ENCODE data around the gene ADIPOR2.

ADIPOR2 gene

DNA sequence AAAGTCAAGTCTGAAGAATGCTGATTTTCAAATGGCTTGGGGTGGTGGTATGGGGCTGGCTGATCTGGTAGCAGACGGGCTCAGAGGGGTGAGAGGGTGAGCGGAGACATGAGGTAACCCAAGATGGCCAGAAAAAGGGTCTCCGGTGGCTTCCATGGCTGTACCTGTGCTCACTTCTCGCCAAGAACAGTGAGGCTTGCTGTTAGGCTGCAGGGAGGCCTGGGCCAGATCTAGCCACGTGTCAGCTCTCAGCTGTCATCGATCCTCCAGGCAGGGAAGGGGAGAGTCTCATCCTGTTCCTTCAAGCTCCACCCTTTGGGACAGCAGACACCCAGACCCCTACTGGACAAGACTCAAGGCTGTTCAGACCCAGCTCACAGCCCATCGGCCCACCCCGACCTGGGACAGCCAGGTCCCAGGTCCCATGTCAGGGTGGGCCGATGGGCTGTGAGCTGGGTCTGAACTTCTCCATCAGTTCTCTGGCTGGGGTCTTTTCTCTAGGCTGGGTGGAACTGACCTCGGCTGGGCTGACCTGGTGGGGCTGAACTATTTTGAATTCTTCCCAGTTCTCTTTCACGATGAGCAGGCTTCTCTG lies 138.5 kb downstream of the ADIPOR2 start:
- DNase-seq (ENCODE audit: low read depth in 2 of 2): no peak

DNA sequence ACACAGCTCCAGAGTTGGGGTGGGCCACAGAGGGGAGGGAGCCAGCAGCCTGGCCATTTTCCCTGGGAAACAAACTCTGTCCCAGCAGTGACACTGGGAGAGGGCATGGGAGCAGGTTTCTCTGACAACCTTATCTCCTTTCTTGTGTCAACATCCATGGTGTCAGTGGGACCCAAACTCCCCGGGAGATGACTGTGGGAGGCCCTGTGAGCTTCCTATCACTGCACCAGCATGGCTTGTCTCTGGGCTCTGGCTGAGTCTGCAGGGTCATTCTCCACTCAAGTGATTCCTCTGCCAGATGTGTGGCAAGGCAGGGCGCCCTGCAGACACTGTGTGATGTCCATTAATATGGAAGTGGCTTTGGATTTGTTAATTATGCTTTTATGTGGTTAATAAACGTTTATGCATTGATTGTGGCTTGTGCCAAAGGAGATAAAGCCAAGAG lies 139.6 kb downstream of the ADIPOR2 start:
- DNase-seq (ENCODE audit: low read depth in 2 of 2): no peak

- DNase-seq (ENCODE audit: low read depth in 2 of 2): no peak
These were observed 140.4 kb downstream of the ADIPOR2 start for GRCh38 chr12:1830981-1831963.

GRCh38 chr12:1832801-1833595 lies 142.1 kb downstream of the ADIPOR2 start:
- DNase-seq (ENCODE audit: low read depth in 2 of 2): no peak

DNA sequence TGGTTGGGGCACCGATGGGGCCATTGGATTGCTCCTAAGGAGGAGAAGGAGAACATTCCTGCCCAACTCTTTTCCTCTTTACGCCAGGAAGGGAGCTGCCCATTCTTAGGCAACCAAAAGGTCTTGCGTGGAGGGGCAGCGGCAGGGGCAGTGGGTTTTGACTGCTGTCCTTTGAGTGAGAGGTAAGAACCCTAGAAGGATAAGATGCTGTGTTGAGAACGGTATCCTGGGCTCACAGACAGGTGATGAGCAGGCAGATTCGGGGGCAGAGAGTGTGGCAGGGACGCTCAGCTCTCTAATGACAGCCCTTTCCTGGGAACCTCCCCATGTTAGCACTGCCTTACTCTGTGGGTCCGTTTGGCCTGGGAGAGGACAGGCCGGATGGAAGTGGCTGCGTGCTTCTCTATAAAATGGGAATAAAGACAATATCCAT lies 142.7 kb downstream of the ADIPOR2 start:
- no peak for DNase-seq (ENCODE audit: low read depth in 2 of 2)

DNA sequence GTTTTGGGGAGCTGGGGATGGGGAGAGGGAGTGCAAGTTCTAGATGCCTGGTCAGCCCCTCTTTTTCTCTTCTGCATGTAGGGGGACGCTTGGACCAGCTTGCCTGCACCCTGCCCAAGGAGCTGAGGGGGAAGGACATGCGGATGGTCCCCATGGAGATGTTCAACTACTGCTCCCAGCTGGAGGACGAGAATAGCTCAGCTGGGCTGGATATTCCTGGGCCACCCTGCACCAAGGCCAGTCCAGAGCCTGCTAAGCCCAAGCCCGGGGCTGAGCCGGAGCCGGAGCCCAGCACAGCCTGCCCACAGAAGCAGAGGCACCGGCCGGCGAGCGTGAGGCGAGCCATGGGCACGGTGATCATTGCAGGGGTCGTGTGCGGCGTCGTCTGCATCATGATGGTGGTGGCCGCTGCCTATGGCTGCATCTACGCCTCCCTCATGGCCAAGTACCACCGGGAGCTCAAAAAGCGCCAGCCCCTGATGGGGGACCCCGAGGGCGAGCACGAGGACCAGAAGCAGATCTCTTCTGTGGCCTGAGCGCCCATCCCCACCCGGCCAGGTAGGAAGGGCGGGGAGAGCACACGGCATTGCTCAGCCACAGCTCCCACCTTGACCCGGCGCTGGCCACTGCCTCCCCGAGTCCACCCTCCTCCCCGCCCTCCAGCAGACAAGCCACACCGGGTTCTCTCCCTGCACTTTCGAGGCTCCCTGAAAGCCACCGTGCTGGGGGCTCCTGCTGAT lies 143.5 kb downstream of the ADIPOR2 start:
- DNase-seq (ENCODE audit: low read depth in 2 of 2): no peak

DNA sequence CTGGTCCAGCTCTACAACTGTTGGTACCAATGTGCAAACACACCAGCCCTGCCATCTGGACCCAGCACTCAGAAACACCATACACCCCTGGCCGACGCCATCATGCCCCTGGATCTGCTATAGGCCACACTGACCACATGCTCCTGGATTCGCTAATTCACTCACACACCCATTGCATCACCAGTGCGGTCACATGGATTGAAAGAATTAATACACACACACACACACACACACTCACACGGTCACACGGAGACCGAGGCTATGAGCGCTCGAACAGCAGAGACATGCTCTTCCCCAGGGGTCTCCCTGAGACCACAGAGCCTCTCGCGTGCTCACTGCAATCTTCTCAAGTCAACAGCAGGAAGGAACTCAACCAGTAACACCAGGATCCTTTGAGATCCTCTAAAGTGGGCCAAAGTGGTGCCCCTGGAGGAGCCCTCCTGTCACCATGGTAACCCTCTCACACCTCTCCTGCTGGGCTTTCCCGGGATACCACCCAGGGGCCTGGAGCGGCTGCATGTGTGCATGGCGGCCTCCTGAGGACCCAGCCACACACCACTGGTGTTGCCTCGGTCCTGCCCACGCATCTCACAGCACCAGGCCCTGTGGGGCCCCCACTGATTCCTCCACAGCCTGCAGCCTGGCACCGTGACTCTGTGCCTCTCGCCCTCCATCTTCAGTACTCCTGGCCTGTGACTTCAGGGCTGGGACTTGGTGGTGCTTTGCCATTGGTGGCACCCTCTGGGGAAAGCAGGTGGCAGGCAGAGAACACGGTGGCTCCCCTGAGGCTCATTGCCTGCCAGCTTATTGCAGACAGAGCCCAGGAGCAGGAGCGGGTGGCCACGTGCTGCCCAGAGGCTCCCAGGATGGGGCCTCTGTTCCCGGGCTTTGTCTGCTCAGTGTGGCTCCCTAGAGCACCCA lies 144.6 kb downstream of the ADIPOR2 start:
- no peak for DNase-seq (ENCODE audit: low read depth in 2 of 2)

GRCh38 chr12:1836241-1836803 lies 145.5 kb downstream of the ADIPOR2 start:
- DNase-seq (ENCODE audit: low read depth in 2 of 2): no peak

DNA sequence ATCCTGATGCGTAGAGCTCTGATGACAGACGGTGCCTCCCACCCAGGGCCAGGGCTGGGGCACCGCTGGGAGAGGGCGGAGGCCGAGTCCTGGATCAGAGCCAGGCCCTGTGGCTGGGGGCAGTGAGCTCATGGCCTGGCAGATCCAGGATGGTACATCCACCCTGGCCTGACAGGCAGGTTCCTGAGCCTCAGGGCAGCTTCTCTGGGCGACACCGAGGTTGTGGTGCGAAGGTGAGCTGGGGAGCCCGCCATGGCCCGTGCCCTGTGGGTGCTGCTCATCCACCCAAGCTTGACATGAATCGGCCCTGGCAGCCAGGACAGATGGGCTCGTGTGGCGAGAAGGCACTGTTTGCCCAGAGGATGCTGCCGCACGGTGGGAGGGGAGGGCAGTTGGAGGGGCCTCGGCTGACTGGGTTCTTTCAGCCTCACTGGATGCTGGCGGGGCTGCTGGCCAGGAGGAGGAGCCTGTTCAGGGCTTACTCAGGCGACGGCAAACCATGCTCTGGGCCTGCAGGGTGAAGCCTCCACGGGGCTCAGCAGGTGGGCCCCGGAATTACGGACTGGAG lies 146.1 kb downstream of the ADIPOR2 start:
- DNase-seq (ENCODE audit: low read depth in 2 of 2): no peak

DNA sequence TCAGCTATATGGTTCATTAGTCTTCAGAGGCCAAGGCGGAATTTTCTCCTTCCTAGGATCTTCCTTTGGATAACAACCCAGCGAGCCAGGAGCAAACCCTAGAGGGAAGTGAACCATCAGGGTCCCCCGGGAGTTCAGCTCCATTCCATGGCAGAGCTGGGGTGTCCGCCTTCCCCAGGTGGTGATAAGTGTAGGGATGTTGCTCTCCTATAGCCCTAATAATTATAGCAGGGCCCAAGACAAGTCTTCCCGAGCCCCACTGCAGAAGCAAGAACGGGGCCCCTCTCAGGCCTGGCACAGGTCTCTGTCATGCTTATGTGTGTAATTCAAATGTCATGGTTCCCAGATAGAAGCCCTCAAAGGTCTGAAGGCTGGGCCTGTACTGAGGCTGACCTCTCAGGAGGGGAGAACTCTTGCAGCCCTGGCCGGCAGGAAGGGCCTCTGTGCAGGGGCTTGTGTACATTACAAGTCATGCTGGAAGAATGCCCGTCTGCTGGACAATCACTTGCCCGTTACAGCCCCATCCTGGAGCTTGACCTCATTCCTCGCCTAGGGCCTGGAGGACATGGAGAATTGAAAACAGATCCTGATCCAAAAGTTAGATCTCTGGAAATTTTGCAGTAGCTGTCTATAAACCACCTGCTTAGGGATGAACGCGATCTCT lies 146.8 kb downstream of the ADIPOR2 start:
- DNase-seq (ENCODE audit: low read depth in 2 of 2): no peak

Data from stimulated activated CD8-positive, alpha-beta memory T cell treated with anti-CD3 and anti-CD28 coated beads, Interleukin-7, amount 100 ng/mL, for 1 hour (primary cell).